Hematopoietic multipotent progenitor cell treated with erythropoietin and hydrocortisone succinate and interleukin-3 and kit ligand, for 8 days (in vitro differentiated cells): Measurements from ENCODE around the gene GAMT.
"Not testable (repeated sequence)": the region's sequence is repeated elsewhere in the genome, so short reads cannot be mapped to it uniquely, and the experiment has no call there.

Experiments used
- DNase-seq: peaks from one replicate; pipeline ENCODE4 v3.0.0-alpha.2; 2015

GAMT gene

DNA sequence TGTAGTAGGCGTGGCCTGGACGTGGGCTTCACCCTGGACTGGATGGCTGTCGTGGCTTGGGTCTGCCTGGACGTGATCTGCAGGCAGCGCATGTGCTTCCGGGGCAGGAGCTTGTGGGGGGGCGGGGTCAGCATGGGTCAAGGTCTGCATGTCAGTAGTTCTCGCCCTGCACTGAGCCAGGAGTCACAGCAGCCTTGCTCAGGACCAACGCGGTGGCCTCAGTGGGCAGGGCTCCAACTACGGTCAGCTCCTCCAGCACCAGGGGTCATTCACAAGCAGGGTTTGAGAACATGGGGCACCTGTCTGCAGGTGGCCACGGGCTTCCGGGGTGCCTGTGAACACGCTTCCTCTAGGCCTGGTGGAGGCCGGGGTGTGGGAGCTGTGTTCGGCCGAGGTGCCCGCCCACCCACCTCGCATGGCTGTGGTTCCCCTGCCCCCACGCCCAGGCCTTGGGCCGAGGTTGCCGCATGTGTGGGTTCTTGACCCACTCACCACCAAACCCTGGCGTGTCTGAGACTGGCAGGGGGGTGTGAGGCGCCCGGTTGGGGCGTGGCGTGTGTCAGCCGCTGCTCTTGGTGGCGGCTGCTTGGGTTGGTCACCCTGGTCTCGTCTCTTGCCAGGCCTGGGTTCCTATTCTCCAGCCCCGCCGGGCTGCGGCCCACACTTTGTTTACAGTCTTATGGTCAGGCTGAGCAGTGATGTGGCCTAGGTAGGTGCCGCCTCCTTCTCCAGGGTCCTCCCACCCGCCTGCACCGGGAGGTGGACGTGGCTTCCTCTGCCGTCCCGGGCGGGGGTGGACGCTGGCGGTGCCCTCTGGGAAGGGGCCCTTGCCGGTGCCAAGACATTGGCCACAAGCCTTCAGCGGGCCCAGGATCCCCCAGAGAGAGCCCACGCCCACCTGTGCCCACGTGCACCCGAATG, 32.0 kb upstream of the GAMT start:
- no peak for DNase-seq

DNA sequence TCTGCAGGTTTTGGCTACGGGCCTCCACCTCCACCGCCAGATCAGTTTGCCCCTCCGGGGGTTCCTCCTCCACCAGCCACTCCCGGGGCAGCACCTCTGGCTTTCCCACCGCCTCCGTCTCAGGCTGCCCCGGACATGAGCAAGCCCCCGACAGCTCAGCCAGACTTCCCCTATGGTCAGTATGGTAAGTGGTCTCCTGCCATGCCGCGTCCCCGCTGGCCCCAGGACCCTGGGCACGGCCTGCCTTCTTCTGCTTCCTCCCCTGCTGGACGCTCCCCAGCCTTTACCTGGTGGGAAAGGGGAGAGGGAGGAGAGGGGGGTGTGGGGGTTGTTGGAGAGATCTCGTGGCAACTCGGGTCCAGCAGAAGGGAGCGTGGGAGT, 31.2 kb upstream of the GAMT start:
- DNase-seq, result no peak

DNA sequence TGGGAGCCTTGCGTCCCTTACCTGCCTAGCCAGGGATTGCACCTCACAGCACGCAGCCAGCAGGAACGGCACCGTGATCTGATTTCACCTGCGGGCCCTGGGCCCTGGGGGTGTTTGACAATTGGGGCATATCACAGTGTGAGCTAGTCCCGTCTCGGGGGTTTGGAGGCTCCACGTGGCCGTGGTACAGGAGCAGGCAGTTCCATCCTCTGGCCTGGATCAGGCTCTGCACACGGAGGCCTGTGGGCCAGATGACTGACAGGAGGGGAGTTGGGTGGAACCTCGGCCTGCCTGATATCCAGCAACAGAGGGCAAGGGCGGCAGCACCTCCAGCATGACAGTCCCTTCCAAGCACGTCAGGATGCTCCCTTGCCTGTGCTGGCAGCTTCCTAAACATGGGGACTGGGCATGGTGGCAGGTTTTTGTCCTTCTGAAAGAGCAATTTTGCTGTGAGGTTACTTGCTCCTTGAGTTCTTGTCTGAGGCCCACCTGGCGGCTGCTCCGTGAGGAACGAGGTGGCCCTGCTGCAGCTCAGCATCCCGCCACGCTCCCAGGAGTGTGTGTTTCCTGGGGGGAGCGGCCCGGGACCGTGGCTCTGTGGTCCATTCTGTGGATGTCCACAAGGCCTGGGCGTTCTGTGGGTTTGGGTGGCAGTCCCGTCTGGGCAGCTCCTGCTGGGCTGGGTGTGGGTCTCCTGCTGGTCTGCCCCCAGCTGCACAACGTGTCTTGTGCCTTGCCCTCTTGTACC, 30.6 kb upstream of the GAMT start:
- no peak for DNase-seq

DNA sequence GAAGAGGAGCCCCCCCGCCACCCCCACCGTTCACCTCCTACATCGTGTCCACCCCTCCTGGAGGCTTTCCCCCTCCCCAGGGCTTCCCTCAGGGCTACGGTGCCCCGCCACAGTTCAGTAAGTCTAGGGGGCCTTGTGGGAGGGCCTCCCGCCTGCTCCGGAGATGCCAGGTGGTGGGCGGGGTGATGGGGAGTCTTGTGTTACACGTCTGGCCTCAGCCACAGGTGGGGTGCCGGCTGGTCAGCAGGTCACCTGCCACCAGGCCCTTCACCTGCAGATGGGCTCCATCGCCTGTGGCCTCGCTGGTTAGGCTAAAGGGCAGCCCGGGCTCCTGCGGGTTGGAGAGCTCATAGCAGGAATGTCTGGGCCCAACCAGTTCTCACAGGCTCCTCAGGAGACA, 28.9 kb upstream of the GAMT start:
- DNase-seq, result no peak

DNA sequence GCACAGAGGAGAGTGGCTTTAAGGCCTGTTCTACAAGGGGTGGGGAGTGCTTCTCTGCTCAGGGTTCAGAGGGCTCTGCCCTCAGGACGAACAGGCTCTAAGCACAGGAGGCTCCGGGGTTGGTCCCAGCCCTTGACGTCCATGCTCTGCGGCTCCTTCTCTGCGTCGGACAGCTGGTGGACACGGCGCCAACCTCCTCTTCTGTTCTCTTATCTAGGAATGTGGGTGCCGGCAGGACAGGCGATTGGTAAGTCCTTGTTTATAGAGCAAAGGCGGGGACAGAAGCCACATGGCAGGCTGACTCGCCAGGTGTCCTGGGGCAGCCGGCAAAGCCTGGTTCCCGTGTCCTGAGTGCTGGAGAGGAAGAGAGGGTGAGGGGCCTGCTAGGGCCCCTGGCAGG, 28.4 kb upstream of the GAMT start:
- no peak for DNase-seq

DNA sequence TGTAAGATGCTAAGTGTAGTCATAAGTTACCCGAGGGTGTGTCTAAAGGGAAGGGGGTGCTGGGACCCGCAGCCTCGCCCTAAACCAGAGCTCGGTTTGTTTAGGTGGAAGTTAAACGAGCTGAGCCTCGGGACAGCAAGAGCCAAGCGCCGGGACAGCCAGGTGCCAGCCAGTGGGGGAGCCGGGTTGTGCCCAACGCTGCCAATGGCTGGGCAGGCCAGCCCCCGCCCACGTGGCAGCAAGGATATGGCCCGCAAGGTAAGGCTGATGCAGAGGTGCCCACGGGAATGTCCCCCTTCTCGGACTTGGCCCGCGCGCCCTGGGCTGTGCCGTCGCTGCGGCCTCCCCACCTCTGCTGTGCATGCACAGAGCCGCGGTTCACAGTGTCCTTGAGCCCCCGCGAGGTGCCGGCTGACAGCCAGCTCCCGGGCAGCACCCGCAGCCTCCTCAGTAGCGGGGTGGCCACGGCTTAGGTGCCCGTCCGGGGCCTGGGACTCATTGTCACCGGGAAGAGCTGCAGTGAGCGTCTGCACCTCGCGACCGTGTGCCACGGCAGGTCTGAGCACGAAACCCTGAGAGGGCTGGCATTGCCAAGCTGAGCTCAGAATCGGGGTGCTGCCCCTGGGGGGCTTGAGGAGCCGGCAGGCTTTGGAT, 27.5 kb upstream of the GAMT start:
- no peak for DNase-seq

DNA sequence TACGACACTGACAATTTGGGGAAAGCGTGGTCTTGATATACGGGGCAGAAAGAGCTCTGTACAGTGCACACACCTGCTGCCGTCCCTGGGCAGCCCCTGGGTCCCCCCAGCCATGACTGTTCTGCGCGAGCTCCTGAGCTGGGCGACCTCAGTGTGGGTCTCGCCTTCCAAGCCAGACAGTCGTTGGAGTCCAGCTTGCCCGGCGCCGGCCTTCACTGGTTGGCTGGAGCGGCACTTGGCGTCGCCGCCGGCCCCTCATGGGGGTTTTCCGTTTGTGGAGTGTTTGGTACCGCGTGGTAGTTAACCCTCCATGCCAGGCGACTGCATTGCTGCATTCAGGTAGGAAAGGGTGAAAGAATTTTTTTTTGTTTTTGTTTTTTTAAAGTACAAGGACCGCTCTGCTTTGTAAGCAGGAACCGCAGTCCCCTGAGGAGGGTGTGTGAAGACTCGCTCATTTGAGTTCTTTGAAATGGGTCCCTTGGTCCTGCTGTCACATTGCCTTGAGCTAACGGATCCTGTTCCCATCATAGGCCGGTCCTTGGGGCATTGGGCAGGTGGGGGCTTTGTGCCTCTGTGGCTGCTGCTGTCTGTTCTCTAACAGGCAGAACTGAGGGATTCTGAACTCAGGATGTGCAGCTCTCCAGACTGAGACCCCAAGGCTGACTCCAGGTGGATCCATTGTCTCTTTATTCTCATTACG, 26.0 kb upstream of the GAMT start:
- DNase-seq, result no peak

DNA sequence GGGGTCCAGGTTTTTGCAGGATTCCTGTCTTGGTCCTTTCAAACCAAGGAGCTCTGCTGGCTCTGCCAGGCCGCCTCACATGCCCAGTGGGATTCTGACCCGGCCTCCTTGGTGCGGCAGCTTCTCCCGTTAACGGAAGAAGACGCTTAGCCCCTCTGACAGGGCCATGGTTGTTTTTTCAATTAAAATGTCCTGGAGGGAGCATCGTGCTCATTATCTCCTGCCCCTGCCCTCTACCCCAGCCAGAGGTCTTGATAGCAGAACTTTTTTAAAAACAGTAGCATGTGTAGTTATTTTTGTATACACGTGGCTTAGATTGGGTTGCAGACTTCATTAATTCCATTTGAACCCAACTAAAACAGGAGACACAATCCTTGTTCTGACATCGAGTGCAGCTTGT, 25.4 kb upstream of the GAMT start:
- no peak for DNase-seq

DNA sequence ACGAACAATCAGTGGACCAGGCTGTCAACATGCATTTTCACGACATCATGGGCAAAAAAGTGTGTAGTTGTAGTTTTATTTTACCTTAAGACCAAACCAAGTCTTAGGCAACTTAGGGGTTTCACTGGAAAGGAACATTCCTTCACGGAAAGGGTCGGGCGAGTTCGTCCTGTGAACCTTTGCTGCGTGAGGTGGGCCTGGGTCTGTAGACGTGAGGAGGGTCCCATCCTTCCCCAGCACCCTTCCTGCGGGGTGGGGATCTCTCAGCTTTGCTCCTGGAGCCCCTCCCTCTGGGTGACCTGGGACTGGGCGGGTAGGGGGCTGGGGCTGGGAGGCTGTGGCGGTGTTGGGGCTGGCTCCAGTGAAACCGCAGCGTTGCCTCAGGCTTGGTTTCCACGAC, 24.6 kb upstream of the GAMT start:
- DNase-seq, result no peak

DNA sequence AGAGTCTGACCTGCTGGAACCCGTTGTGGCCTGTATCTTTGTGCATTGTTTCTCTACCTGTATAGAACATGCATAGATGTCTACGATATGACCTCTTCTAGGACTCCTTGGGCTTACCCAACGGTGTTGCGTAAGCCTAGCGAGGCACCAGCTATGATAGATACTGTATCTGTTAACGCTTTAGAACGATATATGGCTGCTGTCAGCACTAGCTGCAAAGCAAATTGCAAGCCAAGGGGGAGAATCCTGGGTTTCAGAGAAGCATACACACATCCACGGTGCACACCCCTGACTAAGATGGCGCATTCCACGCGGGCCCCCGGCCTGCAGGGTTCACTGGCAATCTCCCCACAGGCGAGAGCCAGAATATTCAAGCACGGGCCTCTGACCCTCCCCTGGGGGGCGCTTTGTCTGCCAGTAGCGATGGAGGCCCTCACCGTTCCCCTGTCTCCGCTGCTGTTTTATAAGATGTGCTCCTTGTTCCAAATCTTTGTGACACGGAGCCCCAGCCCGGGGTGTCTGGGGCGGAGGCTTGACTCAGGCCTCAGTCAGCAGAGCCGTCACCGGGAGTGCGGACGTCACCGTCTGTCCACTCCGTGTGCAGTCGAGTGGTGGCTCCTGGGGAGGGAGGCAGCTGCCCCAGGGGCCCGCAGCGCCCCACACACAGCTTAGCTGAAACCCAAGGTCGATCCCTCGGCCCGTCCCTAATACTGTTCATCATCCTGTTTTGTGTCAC, 23.9 kb upstream of the GAMT start:
- no peak for DNase-seq

DNA sequence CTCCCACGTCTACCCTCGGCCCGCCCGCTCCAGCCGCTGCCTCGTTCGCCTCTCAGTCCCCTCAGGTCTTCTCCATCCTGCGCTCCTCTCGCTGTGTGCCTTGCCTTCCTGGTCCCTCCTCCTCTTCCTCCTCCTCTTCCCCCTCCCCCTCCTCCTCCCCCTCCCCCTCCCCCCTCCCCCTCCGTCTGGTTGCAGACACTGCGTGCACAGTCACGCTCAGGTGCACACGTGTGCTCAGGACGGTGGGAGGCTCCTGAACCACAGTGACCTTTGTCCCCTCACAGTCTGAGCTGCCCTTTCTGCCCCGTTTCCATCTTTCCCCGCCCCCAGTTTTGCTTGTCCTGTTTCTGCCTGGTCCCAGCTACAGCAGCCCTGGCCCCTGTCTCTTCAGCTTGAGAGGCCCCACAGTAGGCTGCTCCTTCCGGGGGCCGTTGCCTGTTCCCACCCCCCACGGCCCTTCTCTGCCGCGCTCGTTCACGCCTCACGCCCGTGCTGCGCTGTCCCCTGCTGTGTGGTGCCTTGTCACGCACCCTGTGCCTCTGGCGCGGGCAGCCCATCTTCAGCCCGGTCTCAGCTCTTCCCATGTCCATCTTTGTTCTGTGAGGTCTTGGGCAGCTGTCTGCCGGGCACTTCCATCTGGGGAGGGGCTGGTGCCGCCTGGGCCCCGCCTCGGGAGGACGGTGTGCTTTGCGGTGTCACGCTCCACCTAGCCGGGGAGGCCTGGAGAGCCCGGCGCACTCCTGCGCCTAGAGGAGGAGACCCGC, 23.0 kb upstream of the GAMT start:
- no peak for DNase-seq

DNA sequence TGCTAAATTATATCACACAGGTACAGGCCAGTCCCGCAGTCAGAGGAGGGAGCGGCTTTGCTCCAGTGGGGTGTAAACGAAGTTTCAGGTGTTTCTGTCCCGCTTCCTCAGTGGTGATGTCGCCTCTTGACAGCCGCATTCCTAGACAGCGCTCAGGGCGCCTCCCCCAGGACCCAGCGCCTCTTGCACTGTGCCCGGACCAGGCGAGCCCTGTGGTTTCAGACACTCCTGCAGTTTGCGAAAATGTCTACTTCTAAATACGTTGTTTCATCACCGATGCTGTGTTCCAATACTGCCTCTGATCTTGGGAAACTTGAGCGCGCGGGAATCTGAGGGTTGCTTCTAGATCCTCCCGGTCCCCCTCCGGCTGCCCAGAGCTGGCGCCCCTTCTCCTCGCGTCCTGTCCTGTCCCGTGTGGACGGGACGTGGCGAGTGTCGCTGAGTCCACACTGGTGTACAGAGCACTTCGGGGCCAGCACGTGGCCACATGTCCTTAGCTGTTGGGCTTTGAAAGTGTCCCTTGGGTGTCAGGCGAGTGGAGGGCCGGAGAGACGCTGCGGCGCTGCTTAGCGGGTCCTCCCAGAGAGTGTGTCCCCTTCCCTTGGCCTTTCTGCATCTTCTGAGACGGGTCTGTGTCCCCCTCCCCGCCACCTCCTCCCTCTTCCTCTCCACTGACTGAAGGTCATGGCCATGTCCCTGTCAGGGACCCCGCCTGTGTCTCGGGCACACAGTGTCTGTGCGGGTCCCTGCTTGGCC, 22.3 kb upstream of the GAMT start:
- DNase-seq, result no peak

DNA sequence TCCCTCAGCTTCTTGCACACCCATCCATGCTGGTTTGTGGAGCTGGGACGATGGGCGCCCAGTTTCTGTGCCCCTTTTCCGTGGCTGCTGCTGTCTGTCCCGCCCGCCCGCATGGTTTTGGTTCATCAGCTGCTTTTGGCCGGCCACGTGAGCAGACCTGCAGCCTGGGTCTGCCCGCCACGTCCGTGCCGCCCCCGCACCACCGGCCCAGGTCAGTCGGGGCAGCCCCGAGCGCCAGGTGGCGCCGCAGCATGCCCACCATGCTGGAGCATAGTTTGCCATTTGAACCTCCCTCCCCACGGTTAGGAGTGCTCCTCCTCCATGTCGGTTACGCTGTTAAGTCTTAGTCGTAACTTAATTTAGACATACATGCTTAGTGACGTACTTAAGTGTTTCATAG, 21.6 kb upstream of the GAMT start:
- no peak for DNase-seq

DNA sequence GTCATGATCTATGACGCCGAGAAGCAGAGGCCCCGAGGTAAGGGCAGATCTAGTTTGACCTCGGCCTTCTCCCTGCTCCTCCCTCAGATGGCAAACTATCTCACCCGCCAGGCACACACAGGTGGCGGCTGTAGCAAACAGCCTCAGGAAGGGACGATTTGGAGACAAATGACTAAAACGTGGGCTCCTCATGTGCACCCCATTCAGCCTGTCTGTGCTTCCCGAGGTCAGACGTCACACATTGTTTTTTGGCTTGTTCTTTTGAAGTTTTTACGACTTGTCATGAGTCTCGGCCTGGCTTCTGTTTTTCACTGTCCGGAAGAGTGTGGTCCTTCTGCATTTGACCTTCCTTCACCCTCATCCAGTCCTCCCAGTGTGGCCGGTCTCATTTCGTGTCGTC, 21.0 kb upstream of the GAMT start:
- no peak for DNase-seq

DNA sequence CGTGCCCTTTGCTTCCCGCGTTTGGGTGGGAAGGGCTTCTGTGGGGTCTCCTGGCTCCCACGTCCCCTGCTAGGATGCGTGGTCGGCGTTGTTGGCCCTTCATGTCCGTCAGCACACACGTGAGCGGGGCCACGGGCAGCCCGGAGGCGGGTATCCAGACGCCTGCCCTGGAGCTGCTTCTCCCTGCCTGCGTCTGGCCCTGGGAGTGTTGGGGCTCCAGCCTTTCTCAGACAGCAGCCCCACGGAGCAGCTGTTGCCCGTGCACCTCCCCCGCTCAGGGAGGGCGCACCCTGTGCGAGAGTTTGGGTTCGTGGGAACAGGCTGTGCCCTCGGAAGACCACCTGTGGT, 20.6 kb upstream of the GAMT start:
- DNase-seq, result no peak

DNA sequence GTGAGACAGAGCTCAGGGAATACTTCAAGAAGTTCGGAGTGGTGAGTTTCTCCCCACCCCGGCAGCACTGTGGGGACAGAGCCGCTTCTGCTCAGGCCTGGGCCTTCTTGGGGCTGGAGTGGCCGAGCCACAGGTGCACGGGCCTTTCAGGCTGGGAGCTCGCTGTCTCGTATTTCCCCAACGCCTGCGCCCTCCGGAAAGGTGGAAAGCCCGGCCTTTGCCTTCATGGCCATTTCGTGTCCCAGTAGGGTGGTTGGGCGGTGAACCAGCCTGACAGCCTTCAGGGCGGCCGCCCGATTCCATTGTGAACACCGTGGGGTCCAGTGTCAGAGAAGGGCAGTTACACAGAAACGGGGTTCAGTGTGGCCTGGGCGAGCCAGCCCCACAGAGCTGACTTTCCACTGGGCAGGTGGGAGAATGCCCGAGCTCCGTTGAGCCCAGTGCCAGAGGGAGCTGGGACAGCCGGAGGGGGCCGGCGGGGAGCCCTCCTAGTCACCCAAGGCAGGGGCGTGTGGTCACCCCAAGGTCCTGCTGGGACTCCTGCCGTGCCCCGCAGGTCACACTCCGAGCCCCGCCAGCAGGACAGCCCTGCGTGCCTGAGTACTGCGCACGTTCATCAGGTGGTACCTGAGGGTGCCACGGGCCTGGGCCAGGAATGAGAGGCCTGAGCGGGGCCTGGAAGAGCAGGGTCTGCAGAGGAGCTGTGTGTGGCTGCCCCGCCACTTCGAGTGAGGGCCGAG, 20.0 kb upstream of the GAMT start:
- no peak for DNase-seq

DNA sequence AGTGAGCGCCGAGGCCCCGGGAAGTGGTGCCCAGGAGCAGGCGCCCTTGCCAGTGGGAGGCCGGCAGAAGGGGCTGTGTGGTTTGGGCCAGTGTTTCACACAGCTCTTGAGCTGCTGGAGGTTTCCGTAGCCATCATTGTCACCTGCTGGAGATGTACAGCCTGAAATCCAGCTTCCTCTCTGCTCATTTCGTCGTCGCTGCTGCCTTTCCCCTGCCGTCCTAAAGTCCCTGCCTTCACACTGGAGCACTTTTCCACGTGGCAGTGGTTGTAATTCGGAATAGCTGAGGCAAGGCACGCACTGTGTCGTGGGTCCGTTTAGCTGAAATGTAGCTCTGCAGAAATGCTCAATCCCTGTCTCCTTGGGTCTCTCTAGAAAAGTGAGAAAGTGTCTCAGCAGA, 19.2 kb upstream of the GAMT start:
- no peak for DNase-seq

DNA sequence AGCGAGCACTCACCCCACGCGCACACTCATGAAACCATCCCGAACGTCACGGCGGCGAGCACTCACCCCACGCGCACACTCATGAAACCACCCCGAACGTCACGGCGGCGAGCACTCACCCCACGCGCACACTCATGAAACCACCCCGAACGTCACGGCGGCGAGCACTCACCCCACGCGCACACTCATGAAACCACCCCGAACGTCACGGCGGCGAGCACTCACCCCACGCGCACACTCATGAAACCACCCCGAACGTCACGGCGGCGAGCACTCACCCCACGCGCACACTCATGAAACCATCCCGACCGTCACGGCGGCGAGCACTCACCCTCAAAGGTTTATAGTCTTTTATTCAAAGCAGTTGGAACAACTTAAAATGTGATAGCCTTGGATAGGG, 18.7 kb upstream of the GAMT start:
- DNase-seq, result not testable (repeated sequence)

DNA sequence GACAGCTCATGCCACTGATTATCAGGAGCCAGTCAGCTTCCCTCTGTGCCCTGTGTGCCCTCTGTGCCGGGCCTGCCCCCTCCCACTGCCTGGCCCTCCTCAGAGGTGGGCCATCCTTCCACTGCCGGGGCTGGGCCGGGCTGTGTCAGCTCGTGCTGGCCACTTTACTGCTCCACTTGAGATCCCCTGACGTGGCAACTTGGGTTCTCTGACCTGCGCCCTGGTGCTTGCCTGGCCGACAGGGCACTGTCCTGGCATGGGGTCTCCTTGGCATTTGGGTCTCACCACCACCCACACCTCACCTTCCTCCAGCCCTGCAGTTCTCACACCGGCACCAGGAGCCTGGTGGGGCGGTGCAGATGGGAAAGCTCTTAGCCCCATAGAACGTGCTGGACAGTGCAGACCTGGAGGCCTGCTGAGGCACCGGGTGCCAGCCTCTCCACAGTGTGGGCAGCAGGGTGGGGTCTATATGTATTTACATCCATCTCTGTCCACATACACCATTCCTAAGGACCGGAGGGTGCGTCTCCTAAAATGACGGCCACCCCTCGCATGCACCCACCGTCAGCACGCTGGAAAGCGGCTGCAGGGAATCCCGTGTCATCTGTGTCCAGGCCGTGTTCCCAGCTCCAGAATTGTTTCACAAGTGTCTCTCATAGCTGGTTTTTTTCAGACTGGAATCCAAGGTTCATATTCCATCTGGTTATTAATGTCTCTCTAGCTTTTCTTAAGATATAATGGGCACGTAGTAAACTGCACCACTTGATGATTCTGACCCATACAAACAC, 17.8 kb upstream of the GAMT start:
- no peak for DNase-seq

DNA sequence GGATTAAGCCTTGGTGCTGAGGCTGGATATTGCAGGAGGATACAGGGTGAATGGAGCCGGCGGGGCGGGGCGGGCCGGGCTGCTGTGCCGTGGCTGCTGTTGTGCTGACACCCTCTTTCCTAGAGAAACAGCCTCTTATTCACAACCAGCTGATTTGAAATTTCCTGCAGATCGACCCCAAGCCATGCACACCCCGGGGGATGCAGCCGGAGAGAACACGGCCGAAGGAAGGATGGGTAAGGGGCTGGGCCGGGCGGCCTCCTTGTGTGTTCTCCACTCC, 17.1 kb upstream of the GAMT start:
- DNase-seq, result no peak
